Islet of Langerhans (tissue), 1 donor: Measurements from ENCODE around the gene CAPN14.

Experiments
- FAIRE-seq: peaks from one replicate; lab custom pipeline; 2011; peaks lifted over from hg19 to GRCh38; lab: Jason Lieb, UNC

The CAPN14 gene

DNA sequence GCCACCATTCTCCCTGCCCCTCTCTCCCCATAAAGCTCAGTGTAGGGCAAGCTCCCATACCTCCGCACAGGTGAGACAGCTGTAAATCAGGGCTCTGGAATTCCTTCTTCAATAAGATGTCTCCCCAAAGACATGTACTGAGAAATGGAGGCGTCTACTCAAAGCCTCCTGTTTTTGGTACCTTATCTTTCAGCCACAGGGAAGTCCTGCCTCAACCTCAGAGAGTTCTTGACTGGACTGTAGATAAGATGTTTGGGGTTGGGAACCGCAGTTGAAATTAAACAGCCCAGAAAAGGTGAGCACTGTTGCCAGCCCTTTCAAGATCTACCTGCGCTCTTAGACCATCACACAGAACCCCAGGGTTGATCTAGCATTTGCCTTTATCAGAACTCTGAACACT is 77.6 kb downstream of the CAPN14 start:
- no peak for FAIRE-seq

DNA sequence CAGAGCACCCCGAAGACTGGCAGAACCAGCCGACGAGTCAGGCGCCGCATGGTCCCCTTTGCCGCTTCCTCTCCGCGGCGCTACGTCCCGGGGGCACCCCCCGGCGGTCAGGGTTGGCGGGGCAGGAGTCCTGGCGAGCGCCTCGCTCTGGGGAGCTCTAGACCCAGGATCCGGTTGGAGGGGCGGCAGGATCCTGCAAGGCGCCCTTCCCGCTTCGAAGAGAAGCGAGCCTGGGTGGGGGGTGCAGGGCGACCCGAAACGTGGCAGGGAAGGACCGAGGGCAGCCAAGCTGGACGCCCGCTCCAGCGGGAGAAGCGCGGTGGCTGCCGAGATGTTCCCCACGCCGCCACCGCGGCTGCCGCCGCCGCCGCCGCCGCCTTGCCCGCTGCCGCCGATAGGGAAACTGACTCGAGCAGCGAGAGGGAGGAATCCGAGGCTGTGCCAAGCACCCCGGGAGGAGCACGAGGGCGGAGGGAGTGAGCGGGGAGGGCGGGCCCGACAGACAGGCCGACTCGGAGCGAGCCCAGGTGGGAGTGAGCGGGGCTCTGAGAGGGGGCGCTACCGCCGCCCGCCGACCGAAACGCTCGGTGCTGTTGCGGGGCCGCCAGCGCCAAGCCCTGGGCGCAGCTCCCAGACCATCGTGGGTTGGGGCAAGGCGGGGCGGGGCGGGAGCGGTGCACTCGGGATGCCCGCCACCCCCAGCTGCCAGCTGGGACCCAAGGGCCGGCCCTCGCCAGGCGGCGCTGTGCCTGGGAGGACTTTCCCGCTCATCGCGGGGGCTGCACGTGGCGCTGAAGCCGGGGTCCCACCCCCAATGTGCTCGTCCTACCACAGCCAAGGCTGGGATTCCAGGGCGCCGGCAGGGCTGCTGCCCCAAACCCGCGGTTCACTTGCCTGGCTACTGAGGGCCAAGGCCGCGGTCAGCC is 79.0 kb downstream of the CAPN14 start, which contains the start of gene GALNT14:
TSS of gene GALNT14 (minus strand) at position 404 of the 926 bp plus-strand sequence. CDS start at position 50, 354 bp downstream.
- no peak for FAIRE-seq

DNA sequence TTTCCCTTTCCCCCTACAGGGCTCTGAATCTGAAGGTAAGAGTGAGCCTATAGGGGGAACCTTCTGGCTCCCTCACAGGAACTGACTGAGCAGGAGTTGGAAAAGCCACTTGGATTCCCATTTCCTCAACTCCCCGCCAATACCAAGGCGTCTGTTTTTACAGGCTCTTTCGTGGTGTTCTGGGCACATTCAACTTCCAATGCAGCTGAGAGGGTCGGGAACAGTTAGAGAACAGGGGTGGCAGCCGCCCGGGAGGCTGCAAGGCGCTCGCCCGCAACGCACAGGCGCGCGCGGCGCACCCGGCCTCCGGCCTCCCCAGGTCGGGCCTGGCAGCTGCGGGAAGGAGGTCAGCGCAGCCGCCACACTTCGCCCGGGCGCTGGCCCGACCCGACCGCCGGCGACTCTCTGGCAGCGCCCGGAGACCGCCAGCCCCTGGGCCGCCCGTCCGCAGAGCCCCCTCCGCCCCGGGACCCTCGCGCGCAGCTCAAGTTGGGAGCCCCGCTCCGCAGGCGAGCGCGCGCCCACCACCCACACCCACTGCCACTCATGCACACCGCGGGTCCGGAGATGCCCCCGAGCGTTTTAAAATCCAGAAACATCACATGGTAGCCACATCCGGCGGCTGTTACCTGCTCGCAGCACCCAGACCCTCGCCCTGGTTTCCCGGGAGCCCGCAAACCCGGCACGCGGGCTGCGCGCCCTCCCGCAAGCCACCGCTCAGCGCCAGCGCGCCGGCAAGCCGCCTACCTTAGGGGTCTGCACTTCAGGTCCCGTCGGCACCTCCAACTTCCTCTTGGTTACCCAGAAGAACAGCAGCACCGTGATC is 79.9 kb downstream of the CAPN14 start:
- no peak for FAIRE-seq

DNA sequence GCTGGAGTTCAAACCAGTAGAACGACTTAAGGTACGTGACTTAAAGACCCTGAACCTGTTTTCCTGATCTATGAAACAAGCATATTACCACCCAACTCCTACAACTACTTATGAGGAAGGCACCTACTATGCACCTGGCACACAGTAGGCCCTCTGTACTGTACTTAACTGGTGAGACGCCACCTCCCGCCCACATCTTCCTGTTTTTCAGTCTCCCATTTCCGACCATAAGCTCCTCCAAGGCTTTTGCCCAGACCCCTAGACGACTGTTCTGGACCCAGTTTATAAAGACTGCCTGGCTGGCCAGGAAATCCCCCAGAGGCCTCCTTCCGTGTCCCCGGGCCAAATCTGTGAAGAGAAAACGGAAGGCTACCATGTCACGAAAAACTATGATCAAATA is 80.6 kb downstream of the CAPN14 start:
- no peak for FAIRE-seq

DNA sequence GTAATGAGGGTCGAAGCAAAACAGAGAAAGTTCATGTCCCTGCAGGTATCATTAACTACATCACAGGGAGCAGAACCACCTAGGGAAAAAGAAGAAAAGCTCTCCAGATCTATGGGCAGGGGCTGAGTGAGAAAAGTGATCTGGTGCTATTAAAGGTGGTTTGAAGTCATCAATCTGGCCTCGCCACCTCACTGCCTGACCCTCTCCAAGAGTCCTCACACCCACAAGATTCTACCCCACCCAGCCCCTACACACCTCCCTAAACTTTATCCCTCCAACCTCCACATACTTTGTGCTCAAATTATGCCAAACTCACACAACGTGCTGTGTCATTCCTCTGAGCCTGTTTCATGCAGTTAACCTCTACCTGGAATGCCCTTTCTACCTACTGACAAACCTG is 81.3 kb downstream of the CAPN14 start:
- no peak for FAIRE-seq

DNA sequence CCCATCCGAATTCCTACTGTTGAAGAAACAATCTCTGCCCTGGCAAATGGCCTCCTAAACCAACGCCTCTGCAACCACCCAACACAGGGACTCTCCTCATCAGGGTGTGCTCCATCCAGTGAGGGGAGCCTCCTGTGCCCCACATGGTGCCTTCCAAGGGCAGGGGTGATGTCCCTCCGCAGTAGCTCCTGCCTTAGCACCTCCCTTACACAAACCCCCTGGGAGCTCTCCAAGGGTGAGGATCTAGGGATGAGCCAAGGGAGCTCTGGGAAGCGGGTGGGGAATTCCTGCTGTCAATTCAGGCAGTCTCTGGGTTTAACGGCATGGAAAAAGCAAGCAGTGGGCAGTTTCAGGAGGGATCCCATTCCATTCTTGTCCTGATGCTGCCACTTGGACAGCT is 82.8 kb downstream of the CAPN14 start:
- no peak for FAIRE-seq

DNA sequence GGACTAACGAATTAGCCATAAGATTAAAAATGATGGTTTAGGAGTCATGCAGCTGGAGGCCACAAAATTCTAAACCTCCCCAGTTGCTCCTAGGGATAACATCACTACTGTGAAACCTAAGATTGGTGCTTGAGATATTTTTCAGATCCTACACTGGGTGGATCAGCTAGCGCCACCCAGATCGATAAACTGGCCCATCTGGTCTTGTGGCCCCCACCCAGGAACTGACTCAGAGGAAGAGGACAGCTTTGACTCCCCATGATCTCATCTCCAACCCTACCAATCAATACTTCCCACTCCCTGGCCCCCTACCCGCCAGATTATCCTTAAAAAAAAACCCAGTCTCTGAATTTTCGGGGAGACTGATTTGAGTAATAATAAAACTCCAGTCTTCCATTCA is 84.5 kb downstream of the CAPN14 start:
- FAIRE-seq, result no peak

DNA sequence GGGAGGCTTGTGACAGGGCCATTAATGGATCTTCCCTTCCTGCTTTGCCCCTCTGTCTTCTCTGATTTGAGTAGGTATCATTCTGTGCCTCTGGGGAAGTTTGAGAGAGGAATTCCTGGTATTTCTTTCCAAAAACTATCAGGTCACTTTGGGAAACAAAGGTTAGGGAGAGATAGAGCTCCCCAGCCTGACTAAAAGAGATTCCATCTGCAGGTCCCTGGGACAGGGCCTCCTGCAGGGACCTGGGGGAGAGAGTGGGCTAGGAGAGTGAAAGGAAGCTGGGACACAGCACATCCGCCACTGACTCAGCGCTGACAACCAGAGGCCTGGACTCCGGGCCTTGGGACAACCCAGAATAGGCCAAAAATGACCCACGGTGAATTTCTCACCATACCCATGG is 85.4 kb downstream of the CAPN14 start:
- FAIRE-seq, result no peak

DNA sequence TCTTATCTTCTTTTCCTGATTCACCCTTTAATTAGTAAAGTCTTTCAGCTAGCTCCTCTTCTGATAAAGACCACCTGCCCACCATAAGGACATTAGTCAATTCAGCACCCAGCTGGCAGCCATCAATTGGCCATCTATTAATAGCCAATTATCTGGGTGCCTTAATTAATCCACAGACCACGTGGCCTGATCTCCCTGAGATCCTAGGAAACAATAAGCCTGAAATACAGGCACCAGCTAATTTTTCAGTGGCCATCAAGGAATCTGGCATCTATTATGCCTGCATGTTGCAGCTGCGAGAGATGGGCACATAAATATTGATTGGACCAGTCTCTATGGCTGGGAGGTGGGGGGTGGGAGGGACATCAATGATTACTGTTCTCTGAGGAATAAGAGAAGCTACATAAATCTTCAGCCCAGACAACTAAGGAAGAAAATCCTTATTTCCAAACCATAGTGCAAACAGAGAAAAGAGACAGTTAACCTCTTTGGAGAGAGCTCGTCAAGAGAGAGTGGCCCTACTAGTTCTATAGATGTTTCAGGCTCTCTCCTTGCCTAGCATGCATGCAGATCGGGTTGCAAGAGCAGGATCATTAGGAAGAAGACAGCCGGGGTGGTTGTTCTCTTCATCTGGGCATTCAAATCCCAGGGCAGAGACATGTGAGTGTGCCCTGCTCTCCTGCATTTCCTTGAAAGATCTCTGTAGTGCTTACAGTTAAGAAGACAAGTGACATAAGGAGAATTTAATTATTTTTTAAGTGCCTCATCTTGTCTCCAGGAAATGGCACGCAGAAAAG is 87.7 kb downstream of the CAPN14 start:
- no peak for FAIRE-seq

DNA sequence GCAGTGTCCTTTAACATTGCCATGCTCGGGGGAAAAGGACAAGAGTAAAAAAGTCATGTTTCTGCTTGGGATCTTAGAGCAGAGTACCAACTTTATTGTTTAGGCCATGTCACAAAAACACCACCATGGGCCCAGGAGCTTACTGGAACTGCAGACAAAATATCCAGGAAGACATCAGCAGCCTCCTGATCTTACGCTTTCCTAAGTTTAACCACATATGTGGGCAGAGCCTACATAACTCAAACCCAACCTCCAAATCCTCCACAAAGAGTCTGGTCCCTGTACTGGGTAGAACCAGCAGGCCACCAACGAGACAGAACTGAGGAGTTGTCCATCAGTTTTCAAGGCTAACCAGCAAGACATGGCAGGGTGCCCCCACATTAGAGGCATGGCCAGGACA is 89.4 kb downstream of the CAPN14 start:
- FAIRE-seq, result no peak

DNA sequence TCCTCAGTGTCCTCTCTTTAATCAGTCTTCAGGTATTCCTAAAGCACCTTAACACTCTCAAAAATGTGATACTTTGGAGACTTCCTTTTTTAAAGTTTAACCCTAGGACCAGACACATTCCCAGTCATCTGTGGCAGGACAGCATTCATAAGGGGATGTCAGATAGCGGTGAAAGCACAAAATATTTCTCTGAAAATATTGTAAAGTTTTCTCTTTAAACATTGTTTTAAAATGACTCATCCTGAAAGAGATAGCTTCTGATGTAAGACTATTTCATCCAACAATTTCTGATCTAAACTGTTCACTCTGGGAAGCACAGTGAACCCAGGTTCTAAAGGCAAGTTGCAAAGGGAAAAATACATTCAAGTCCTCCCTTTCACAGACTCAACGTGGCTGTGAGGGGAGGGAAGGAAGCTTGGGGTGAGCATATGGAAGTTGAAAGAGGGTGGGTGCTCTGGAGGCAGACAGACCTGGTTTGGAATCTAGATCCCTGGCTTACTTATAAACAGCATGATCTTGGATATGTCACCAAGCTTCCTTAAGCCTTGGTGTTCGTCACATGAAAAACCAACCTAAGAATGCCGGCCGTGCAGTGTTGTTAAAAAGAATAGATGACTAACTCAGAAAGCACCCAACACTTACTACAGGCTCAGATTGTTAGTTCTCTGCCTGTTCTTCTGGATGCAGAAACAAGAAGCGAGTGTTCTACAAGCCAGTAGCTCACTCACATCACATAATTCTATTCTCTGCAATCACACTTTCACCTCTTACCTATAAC is 91.2 kb downstream of the CAPN14 start:
- FAIRE-seq, result no peak

DNA sequence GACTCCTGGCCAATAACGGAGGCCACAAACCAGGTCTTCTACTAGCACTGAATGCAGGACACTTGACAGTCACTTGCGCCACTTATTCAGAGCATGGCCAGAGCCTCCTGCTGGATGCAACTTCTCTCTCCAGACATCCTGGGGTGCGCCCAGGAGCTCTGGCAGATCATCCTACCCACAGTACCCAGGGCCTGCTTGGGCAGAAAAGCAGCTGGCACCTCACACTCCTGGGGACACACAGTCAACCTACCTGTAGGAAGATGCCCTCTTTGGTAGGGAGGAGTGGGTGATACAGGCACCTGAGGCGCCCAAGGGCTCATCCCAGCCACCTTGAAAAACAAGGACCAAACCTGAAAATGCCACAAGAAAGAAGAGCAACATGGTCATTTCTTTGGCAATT is 92.4 kb downstream of the CAPN14 start:
- FAIRE-seq, result no peak
